HG03039 (cell line): ENCODE measurements around the gene KIF18B.

Experiments
- ATAC-seq: cut with Tn5 transposase; IDR thresholded peaks from one replicate; pipeline ENCODE4 v1.9.1; 2021; ENCODE audit warnings: mild to moderate bottlenecking, moderate library complexity; ENCODE audit not compliant: unreplicated experiment

Gene KIF18B

DNA sequence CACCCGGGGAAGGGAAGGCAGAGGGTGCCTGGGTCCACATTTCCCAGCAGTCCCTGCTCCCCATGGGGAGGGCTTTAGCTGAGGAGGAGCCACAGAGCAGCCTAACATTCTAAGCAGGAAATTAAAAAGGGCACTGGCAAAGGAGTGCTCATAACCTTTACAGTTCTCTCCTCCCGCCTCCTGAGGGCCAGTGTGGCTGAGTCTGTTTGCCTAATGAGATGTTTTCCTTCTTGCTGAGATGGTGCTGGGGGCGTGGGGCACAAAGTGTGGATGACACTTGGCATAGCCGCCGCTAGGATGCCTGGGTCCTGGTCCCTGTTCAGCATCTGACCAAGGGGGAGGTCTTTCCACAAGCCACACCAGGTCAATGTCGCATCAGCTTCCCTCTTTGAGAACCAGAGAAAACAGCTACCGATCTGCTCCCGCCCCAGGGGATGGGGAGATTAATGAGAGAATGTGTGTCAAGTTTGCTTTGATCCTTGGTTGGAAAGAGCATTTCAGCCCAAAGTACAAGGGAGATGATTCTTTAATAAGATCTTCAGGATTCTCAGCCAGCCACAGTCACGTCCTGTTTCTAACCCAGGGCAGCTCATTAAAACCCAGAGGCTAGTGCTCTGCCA, 5.8 kb downstream of the KIF18B start:
- ATAC-seq: no peak

DNA sequence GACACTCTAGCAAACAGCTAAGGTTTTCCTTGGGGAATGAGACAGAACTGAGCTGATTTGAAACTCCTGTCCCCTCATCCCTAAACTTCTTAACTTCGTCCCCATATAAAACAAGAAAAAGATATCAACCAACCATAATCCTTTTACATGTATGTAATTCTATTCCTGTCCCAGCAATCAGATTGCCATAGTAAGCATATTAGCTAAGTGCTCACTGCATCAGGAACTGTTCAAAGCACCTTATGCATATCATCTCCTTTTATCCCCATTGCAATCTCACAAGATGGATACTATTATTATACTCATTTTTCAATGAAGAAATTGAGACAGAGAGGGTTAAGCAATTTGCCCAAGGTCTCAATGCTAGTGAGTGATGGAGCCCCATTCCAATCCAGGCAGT, 6.8 kb downstream of the KIF18B start:
- no peak for ATAC-seq

DNA sequence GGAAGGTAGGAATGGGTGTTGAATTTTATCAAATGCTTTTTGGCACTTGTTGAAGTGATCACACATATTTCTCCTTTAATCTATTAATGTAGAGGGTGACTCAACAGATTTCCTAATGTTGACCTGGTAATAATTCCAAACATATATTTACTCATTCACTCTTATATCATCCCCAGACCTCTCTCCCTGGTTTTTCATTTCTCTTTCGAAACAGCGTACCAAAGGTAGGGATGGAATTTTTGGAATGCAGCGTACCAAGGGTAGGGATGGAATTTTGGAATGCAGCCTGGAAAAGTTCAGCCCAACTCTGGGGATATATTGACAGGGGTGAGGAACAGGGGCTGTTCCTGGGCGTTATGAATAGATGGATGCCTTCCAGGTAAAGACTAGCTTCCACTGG, 7.3 kb downstream of the KIF18B start:
- ATAC-seq: no peak

DNA sequence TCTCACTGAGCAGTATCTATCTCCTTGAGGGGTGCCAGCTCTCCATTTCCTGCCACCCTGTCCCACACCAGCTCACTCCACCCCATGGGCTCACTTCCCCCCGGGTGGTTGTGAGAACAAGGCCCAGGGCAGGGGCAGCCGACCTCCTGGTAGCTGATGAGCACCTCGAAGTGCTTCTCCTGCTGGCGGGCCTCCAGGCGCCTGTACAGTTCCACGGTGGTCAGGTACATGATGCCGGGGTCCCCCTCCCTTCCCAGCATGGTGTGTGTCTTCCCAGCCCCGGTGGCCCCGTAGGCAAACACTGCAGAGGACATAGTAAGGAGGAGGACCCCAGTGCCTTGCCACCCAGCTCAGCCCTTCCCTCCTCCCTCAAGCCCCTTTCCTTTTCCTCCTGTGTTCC, 12.5 kb downstream of the KIF18B start:
- no peak for ATAC-seq

DNA sequence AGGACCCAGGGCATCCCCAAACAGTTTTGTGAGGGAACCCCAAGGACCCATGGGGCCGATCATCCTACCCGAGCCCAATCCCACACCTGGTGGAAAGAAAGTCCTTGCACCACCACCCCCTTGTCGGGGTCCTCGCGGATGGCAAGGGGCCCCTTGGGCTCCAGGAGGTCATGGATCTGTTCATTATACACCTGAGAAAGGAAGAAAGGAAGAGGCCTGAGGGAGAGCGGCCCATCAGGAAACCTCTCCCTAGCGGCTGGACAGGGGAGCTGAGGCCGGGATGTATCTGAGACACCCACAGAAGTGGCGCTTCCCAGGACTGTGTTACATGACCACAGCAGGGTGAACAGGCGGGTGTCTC, 12.8 kb downstream of the KIF18B start:
- no peak for ATAC-seq

DNA sequence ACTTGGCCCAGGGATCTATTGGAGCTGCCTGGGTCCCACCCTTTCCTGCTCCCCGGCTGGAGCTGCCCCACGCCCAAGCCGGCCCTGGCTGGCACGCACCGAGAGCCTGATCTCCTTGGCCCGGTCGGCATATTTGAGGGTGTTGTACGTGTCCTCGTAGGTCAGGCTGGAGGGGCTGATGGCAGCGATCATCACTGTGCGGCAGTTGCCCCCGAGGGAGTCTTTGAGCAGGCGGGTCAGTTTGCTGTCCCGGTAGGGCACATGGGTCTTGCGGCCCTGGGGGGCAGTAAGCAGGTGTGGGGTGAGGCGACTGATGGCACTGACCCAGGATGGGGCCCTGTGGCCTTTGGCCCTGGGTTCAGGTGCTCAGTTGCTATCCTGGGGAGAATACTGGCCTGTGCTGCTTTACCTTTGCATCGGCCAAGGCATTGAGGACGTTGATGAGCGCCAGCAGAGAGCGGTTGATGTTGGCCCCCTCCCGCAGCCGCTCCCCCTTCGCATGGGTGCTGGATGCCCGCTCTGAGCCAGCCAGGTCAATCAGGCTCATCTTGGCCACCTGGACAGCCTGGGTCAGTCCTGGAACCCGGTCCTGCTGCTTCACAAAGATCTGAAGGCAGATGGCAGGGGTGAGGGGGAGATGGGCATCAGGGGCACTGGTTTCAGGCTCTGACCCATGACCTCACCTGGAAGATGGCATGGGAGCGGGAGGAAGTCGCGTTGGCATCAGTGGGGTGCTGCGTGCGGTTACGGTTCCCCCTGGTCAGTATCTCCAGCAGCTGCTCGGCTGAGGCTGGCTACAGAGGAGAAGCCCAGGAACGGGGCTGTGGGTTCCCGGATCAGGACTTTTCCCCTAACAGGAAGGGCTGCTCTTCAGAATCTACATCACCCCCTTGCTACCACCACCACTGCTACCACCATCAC, 13.5 kb downstream of the KIF18B start:
- no peak for ATAC-seq

DNA sequence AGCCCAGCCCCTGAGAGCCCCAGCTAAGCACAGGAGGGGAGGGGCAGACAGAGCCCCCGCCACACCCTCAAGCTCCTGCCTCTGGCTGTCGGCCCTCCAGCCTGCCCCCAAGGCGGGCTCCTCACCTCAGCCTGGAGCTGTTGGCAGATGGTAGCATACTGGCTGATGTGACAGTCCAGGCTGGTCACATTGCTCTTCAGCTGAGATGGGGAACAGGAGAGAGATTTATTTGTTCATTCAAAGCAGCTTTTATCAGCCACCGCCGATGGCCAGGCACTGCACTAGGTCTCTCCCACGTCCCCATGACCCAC, 14.8 kb downstream of the KIF18B start:
- no peak for ATAC-seq

DNA sequence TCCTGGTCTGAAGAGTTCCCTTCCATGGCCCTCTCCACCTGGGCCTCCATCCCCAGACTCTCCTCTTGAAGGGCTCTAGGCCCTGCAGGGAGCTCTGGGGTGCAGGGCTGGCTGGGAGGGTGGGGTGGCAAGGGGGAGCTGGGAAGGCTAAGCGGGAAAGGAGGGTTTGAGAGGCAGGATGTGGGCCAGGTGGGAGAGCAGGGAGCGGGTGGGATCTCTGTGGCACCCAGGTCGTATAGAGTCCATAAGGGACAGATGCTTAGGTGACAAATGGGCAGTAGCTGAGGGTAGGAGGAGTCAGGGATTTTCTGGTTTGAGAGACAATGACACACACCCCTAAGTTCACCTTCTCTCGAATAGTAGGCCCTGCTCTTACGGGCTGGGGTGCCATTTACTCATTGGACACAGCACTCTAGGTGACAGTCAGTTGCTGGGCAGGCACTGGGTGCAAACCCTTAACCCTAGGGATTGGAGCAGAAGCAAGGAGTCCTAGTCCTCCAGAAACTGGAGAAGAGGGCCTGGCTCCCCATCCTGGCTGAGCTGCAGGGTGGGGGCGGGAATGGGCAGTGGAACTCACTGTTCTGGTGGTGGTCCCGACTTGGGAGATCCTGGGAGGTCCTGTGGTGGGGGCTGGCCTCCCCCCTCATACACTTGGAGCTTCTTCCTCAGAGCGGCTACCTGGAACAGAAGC, 15.3 kb downstream of the KIF18B start:
- no peak for ATAC-seq

DNA sequence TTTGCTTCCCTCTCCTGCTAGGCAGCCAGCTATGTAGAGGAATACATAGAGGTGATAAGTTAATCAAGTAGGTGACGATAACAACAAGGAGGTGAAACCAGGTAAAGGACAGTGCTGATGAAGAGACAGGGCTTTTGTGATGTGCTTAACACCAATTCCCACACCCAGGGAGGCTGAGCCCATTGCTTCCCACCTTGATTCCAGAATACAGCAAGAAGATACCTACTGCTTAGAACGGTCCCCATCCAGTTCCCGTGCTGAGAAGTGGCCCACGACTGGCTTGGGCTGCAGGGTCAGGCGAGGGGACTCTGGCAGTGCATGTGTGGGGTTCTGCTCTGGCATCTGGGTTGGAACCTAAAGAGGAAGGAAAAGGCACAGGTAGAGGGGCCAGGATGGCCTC, 16.2 kb downstream of the KIF18B start:
- no peak for ATAC-seq

DNA sequence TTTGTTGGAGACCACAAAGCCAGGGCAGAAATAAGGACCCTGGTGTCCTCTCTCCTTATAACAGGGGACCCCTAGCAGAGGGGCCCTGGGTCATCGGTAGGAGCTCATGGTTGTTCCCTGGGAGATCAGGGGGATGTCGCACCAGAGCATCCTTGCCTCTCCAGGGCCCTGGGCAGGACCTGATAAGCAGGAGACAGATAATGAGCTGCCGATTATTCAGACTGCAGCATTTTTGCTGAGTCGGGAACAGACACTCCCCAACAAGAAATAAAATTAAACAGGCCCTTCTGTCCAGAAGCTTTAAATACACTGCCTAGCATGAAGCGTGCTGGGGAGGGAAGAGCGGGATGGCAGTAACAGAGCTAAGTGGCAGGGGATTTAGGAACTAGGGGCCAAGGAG, 16.9 kb downstream of the KIF18B start:
- ATAC-seq: no peak

DNA sequence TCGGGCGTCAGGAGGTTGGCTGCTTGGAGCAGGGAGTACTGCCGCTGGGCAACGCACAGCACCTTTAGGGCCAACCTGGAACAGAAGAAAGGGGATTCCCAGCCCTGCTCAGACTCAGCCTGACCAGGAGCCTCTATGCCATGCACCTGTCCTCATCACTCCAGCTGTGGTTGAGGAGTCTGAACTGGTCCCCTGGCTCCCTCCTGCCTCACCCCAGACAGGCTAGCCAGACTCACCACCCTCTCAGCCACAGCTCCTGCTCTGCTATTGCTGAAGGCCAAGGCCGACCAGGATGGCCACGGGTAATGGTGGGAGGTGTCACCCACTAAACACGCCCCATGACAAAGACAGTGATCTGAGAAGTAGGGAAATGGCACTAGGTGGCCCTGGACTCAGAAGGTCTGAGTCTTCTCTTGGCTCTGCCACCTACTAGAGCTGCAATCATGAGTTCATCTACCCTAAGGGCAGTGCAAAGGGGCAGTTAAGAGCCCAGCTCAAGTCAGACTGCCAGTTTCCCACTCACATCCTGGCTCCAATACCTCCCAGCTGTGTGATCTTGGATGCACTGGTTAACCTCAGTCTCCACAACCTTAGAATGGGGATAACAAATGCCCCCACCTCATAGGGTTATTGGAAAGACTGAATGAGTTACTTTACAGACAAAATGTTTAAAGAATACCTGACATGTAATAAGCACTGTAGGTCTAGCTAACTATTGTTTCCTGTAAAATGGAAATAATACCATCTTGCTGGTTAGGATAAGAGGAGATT, 18.4 kb downstream of the KIF18B start:
- no peak for ATAC-seq

DNA sequence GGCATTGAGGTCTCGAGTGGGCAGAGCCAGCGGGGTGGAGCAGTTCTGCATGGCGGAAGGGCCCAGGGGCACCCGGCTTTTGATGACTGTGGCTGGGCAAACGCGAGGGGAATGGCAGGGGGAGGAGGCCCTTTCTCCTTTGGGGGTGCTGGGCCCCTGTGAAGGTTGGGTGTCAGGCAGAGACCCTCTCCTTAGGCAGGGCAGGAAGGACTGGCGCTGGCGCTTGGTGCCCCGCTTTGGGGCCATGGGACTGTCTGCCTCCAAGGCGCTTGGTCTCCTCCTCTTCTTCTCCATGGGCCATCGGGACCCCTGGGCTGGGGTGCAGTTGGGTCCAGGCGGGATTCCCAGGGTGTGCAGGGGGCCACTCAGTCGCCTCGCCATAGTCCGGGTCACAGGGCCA, 19.4 kb downstream of the KIF18B start:
- no peak for ATAC-seq

DNA sequence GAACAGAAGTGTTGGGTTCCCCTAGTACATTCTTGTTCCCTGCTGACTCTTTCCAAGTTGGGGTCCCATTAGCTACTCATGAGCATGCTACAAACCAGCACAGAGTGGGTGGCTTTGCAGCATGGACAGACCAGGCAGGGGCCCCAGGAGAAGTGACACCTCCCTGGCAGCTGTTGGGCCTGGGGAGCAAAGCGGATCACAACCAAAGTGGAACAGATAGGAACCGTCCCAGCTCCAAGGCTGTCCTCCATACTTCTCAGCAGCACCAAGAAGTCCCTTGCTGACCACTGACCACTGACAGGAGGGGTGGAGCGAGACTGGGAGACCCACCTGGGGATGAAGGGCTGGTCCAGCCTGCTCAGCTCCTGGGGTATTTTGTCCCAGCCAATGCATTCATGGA, 19.9 kb downstream of the KIF18B start:
- ATAC-seq: no peak

DNA sequence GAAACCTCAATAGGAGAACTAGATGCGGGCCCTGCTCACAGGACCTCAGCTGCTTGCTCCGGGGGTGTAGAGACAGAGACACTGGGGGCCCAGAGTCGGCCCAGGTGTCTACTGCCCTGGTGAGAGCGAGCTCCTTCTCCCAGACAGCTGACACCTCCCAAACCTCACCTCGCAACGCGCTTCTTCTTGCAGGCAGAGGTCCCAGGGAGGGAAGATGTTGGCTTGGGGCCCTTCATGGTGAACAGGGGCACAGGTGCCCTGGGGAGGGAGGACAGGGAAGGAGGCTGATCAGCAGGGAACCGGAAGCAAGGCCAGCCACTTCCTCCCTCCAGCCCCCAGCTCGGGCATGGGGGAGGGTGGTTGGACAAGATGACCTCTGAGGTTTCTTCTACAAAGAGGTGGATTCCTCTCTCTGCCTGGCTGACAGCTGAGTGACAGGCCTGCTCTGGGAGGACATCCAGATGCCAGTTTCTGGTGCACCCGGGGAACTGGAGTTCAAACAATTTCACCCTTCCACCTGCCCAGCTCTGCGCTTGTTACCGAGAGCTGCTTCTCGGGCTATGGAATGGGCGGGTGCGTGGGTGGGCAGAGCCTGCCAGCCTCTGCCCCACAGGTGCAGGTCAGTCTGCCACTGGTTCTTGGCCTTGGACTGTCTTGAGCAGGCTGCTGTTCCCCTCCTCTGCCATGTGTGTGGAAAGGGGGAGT, 20.6 kb downstream of the KIF18B start:
- no peak for ATAC-seq

DNA sequence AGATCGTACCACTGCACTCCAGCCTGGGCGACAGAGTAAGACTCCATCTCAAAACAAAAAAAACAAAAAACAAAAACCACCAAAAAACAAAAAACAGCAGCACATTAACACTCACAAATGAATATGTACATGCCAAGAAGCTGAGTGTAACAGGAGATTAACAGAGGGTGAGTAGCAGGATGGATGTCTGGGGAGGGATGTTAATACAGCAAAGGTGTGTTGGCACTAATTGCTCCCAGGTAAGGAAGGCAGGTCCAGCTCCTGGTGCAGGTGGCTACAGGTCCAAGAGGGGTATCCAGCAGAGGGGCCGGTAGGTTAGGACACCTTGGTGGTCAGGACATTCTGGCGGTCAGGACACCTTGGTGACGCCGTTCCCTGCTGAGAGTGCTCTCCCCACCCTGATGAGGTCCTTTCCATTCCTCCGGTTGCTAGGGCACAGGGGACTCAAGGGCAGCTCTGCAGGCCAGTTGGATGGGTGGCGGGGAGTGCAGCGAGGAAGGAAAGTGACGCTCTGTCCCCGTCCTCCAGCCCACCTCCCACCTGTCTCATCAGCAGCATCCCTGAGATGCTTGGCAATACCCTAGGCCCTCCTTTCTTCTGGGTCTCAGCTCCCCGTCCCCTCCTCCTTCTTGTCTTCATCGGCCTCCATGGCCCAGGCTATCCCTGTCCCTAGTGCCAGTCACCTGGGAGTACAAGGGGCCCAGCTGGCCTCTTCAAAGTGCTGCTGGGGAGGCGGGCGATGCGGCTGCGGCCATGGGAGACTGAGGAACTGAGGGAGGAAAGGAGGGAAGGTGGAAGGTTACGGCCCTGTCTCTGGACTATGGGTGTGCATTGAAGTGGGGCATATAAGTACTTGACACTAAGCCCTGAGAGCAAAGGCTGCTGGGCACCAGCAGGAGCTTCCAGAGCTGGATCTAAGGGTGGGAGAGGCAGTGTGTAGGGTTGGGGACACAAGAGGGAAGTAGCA, 21.6 kb downstream of the KIF18B start:
- no peak for ATAC-seq

DNA sequence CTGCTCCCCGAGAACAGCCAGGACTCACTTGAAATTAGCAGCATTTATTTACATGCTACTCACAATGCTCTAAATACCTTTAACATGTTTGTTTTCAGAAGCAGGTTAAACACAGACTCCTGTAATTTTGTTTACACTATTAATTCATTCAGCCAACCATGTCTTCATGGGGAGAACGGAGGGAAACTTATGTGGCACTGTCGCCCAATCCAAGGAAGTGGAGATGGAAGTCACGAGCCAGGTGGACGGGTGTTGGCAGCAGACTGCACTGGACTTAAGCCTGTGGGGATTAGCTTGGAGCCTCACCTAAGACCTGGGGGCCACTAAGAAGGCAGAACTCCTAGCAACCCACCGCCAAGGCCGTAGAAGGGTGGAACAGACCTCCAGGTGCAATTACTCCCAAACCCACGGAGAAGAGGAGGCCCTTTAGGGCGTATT, 23.4 kb downstream of the KIF18B start:
- ATAC-seq: no peak

DNA sequence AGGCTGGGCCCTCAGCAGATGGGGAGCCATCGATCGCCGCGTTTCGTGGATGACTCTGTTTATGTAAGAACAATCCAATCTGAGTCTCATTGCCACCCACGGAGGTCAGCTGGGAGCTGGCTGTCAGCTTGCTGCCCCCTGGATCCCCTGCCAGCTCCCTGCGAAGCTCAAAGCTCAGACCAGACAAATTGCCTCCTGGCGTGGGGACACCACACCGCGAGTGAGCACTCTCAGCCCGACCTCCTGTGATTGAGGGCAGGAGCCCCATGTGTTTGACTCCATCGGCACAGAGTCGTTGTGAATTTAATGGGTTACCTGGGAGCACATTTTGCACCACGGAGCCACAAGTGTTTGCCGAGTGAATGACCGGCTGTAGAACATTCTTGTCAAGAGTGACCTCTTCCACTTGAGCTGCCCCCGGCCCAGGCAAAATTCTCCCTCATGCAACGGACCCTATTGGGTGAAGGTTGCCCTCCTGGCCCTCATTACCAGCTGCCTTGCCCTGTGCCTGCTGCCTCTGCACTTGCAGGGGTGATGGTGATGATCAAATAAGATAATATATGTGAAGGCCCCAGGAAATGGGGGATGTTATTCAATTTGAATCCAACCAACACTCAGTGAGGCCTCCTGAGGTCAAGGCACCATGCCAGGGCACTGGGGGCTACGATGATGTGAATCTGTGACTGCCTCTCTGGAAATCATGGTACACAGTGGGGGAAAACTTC, 24.7 kb downstream of the KIF18B start:
- ATAC-seq: no peak

DNA sequence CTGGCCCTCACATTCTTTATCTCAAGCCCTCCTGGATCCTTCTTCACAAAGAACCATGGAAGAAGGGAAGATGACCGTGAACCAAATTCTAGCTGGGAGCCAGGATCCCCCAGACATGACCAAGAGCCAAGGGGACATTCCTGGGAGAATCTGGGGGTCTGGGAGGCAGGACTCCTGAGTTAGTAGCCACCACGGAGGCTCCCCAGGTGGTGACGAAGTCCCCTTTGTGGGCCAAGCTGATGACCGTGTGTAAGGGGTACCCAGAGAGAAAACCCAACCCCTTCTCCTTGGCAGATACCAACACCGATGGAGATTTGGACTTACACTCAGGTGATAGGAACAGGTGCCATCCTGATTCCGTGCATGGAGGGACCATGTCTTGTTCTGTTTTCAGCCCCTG, 25.4 kb downstream of the KIF18B start:
- ATAC-seq: no peak
